ENCODE data around the gene TRAFD1. TPM values are rescaled to one million over a fixed set of nuclear protein-coding genes. Genes with fewer than 3 reads are reported as not detected.

Gene TRAFD1
- total RNA-seq, 1 donor from 2014 or later, result 30.8 TPM

DNA sequence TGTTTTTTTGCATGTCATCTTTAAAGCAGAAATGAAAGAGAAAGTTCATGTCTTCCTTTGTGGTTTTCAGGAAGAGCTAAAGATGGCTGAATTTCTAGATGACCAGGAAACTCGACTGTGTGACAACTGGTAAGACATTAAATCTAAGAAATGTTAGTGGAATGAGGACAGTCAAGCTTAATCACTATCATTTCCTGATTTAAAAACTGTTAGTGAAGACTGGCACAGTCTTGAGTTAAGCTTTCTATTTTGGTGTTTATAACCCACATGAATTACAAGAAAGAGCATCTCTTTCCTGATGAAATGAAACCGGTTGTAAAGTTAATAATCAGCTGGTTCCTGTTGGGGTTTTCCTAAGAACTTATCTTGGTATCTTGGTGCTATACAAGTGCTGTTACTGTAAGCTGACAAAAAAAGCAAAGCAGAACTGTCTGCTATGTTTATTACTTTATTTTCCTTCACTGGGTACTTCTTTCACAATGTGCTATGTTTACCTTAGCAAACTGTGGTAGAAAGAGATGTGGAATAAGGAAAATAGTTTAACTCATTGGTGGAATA, 5.2 kb downstream of the TRAFD1 start:
- H3K4me3 ChIP-seq (ENCODE audit: low read length in 3 of 3), result peak overlapping the region in 1 of 3 donors; percentile 48
- no peaks in the 10 kb centered on the region for H3K9me3 ChIP-seq (ENCODE audit: control insufficient read depth in 3 of 3, low read length in 3 of 3)
- H3K4me1 ChIP-seq (ENCODE audit: control insufficient read depth in 3 of 3, insufficient read depth in 3 of 3, low read length in 3 of 3), result peaks cover 9 to 25% (median 21%) of the 10 kb centered on the region in 3 donors
- H3K27me3 ChIP-seq (ENCODE audit: control insufficient read depth in 3 of 3, insufficient read depth in 3 of 3, low read length in 3 of 3), result no peaks in the 10 kb centered on the region
- peaks cover 7 to 17% (median 10%) of the 10 kb centered on the region in 3 donors for H3K36me3 ChIP-seq (ENCODE audit: control insufficient read depth in 3 of 3, insufficient read depth in 3 of 3, low read length in 3 of 3)
- peak overlapping the region in 1 of 3 donors; percentile 22 for H3K9ac ChIP-seq (ENCODE audit: low read depth in 1 of 3, low read length in 3 of 3)
- peak overlapping the region; percentile 50 for H3K27ac ChIP-seq (ENCODE audit: low read depth, low read length)

DNA sequence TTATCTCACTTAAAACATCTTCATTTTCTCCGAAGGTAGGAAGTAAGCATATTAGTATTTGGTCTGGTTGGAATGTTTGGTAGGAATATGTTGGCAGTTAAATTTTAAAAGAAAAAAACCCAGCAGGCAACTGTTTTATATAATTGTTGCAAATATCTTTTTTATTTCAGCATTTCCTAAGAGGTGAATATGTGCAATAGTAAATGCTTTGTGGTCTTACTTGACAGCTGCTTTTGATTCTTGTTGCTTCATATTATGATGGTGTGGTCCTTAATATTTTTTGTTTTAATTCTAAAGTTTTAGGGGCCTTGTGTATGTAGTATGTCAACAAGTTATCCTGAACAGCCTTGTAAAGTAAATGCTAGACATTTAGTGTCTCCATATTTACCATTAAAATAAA, 6.3 kb downstream of the TRAFD1 start:
- Histone ChIP-seq H3K36me3 (ENCODE audit: control insufficient read depth in 3 of 3, insufficient read depth in 3 of 3, low read length in 3 of 3) (peaks cover 11 to 24% (median 20%) of the 10 kb centered on the region in 3 donors), H3K9me3 (ENCODE audit: control insufficient read depth in 3 of 3, low read length in 3 of 3) (no peaks in the 10 kb centered on the region), H3K27ac (ENCODE audit: low read depth, low read length) (no peak overlapping the region), H3K4me1 (ENCODE audit: control insufficient read depth in 3 of 3, insufficient read depth in 3 of 3, low read length in 3 of 3) (peaks cover 2 to 13% (median 12%) of the 10 kb centered on the region in 3 donors), H3K4me3 (ENCODE audit: low read length in 3 of 3) (no peak overlapping the region), H3K27me3 (ENCODE audit: control insufficient read depth in 3 of 3, insufficient read depth in 3 of 3, low read length in 3 of 3) (no peaks in the 10 kb centered on the region), H3K9ac (ENCODE audit: low read depth in 1 of 3, low read length in 3 of 3) (no peak overlapping the region)

DNA sequence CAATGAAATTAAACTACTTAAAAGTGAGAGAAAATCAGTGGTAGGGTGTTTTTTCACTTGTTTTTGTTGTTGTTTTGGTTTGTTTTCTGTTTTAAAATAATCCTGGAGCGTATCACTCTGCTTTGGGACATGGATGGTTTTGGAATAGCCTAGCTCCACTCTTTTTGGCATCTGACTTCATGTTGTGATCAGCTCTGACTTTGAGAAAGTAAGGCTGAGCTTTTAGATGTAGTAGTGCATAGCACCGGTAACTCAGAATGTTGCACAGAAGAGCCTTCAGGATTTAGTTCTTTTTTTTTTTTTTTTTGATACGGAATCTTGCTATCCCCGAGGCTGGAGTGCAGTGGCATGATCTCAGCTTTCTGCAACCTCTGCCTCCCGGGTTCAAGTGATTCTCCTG, 8.1 kb downstream of the TRAFD1 start:
- no peak overlapping the region for H3K9ac ChIP-seq (ENCODE audit: low read depth in 1 of 3, low read length in 3 of 3)
- peaks cover 11 to 32% (median 24%) of the 10 kb centered on the region in 3 donors for H3K36me3 ChIP-seq (ENCODE audit: control insufficient read depth in 3 of 3, insufficient read depth in 3 of 3, low read length in 3 of 3)
- H3K4me1 ChIP-seq (ENCODE audit: control insufficient read depth in 3 of 3, insufficient read depth in 3 of 3, low read length in 3 of 3), result peaks cover 2 to 9% (median 6%) of the 10 kb centered on the region in 3 donors
- no peaks in the 10 kb centered on the region for H3K9me3 ChIP-seq (ENCODE audit: control insufficient read depth in 3 of 3, low read length in 3 of 3)
- no peaks in the 10 kb centered on the region for H3K27me3 ChIP-seq (ENCODE audit: control insufficient read depth in 3 of 3, insufficient read depth in 3 of 3, low read length in 3 of 3)
- no peak overlapping the region for H3K4me3 ChIP-seq (ENCODE audit: low read length in 3 of 3)
- H3K27ac ChIP-seq (ENCODE audit: low read depth, low read length), result no peak overlapping the region

DNA sequence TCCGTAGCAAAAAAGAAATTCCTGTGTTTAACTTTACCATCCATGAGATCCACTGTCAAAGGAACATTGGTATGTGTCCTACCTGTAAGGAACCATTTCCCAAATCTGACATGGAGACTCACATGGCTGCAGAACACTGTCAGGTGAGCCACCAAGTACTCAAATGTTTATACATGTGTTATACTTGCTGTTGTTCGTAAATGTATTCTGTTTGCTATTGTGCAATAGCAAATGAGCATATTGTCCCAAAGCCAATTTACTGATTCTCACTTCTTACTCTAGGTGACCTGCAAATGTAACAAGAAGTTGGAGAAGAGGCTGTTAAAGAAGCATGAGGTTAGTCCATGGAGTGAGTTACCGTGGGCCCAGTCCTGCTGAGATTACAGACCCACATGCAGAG, 9.4 kb downstream of the TRAFD1 start:
- Histone ChIP-seq H3K27me3 (ENCODE audit: control insufficient read depth in 3 of 3, insufficient read depth in 3 of 3, low read length in 3 of 3) (no peaks in the 10 kb centered on the region), H3K4me3 (ENCODE audit: low read length in 3 of 3) (no peak overlapping the region), H3K27ac (ENCODE audit: low read depth, low read length) (no peak overlapping the region), H3K9ac (ENCODE audit: low read depth in 1 of 3, low read length in 3 of 3) (no peak overlapping the region), H3K4me1 (ENCODE audit: control insufficient read depth in 3 of 3, insufficient read depth in 3 of 3, low read length in 3 of 3) (peaks cover 1 to 9% (median 4%) of the 10 kb centered on the region in 3 donors), H3K9me3 (ENCODE audit: control insufficient read depth in 3 of 3, low read length in 3 of 3) (no peaks in the 10 kb centered on the region), H3K36me3 (ENCODE audit: control insufficient read depth in 3 of 3, insufficient read depth in 3 of 3, low read length in 3 of 3) (peaks cover 11 to 37% (median 24%) of the 10 kb centered on the region in 3 donors)

DNA sequence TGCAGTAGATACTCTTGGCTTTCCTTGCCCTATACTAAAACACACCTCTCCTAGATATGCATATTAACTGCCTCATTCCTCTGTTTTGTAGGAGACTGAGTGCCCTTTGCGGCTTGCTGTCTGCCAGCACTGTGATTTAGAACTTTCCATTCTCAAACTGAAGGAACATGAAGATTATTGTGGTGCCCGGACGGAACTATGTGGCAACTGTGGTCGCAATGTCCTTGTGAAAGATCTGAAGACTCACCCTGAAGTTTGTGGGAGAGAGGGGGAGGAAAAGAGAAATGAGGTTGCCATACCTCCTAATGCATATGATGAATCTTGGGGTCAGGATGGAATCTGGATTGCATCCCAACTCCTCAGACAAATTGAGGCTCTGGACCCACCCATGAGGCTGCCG, 15.4 kb downstream of the TRAFD1 start:
- H3K27ac ChIP-seq (ENCODE audit: low read depth, low read length), result no peak overlapping the region
- no peak overlapping the region for H3K4me3 ChIP-seq (ENCODE audit: low read length in 3 of 3)
- H3K9ac ChIP-seq (ENCODE audit: low read depth in 1 of 3, low read length in 3 of 3), result no peak overlapping the region
- no peaks in the 10 kb centered on the region for H3K9me3 ChIP-seq (ENCODE audit: control insufficient read depth in 3 of 3, low read length in 3 of 3)
- H3K4me1 ChIP-seq (ENCODE audit: control insufficient read depth in 3 of 3, insufficient read depth in 3 of 3, low read length in 3 of 3), result no peaks in the 10 kb centered on the region
- H3K36me3 ChIP-seq (ENCODE audit: control insufficient read depth in 3 of 3, insufficient read depth in 3 of 3, low read length in 3 of 3), result peaks cover 28 to 57% (median 49%) of the 10 kb centered on the region in 3 donors
- H3K27me3 ChIP-seq (ENCODE audit: control insufficient read depth in 3 of 3, insufficient read depth in 3 of 3, low read length in 3 of 3), result no peaks in the 10 kb centered on the region

DNA sequence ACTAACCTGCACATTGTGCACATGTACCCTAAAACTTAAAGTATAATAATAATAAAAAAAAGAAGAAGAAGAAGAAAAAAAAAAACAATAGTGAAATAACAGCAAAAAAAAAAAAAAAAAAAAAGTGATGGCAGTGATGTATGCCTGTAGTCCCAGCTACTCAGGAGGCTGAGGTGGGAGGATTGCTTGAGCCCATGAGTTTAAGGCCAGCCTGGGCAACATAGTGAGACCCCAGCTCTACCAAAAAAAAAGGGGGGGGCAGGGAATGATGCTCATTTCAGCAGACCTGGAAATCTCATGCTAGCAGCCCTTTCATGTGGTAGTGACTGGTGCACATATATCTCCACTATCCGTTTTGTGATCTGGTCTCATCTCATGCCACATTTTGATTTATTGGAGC, 20.8 kb downstream of the TRAFD1 start:
- Histone ChIP-seq H3K27ac (ENCODE audit: low read depth, low read length) (no peak overlapping the region), H3K36me3 (ENCODE audit: control insufficient read depth in 3 of 3, insufficient read depth in 3 of 3, low read length in 3 of 3) (peaks cover 49 to 62% (median 60%) of the 10 kb centered on the region in 3 donors), H3K4me1 (ENCODE audit: control insufficient read depth in 3 of 3, insufficient read depth in 3 of 3, low read length in 3 of 3) (no peaks in the 10 kb centered on the region), H3K9ac (ENCODE audit: low read depth in 1 of 3, low read length in 3 of 3) (no peak overlapping the region), H3K4me3 (ENCODE audit: low read length in 3 of 3) (no peak overlapping the region), H3K27me3 (ENCODE audit: control insufficient read depth in 3 of 3, insufficient read depth in 3 of 3, low read length in 3 of 3) (no peaks in the 10 kb centered on the region), H3K9me3 (ENCODE audit: control insufficient read depth in 3 of 3, low read length in 3 of 3) (no peaks in the 10 kb centered on the region)

DNA sequence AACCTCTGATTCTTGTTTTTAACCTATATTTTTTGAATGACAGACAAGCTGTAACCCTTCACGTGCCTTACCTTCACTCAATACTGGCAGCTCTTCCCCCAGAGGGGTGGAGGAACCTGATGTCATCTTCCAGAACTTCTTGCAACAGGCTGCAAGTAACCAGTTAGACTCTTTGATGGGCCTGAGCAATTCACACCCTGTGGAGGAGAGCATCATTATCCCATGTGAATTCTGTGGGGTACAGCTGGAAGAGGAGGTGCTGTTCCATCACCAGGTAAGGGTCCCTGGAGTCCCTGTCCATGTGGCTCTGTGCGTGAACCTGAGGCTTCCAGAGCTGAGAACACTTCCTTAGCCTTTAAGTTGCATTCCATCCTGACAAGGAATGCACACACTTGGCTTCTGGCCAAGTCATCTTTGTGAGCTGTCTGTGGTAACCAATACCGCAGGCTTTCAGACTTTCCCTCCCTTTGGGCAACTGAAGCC, 22.7 kb downstream of the TRAFD1 start:
- Histone ChIP-seq H3K4me1 (ENCODE audit: control insufficient read depth in 3 of 3, insufficient read depth in 3 of 3, low read length in 3 of 3) (no peaks in the 10 kb centered on the region), H3K9me3 (ENCODE audit: control insufficient read depth in 3 of 3, low read length in 3 of 3) (no peaks in the 10 kb centered on the region), H3K27ac (ENCODE audit: low read depth, low read length) (no peak overlapping the region), H3K9ac (ENCODE audit: low read depth in 1 of 3, low read length in 3 of 3) (no peak overlapping the region), H3K36me3 (ENCODE audit: control insufficient read depth in 3 of 3, insufficient read depth in 3 of 3, low read length in 3 of 3) (peaks cover 56 to 72% (median 63%) of the 10 kb centered on the region in 3 donors), H3K4me3 (ENCODE audit: low read length in 3 of 3) (no peak overlapping the region), H3K27me3 (ENCODE audit: control insufficient read depth in 3 of 3, insufficient read depth in 3 of 3, low read length in 3 of 3) (no peaks in the 10 kb centered on the region)

DNA sequence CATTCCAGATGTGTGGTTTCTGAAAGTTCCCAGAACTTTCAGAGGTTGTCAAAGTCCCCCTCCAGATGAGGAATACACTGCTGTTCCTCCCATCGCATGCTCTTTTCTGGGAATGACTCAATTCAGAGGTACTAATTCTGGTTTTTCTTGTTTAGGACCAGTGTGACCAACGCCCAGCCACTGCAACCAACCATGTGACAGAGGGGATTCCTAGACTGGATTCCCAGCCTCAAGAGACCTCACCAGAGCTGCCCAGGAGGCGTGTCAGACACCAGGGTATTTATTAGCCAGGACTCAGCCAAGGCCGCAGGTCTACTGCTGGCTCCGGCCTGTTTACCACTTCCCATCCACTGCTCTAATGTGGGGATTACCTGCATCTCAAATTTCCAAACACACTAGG, 24.2 kb downstream of the TRAFD1 start:
- Histone ChIP-seq H3K9me3 (ENCODE audit: control insufficient read depth in 3 of 3, low read length in 3 of 3) (no peaks in the 10 kb centered on the region), H3K9ac (ENCODE audit: low read depth in 1 of 3, low read length in 3 of 3) (no peak overlapping the region), H3K27me3 (ENCODE audit: control insufficient read depth in 3 of 3, insufficient read depth in 3 of 3, low read length in 3 of 3) (no peaks in the 10 kb centered on the region), H3K27ac (ENCODE audit: low read depth, low read length) (no peak overlapping the region), H3K36me3 (ENCODE audit: control insufficient read depth in 3 of 3, insufficient read depth in 3 of 3, low read length in 3 of 3) (peaks cover 54 to 73% (median 61%) of the 10 kb centered on the region in 3 donors), H3K4me1 (ENCODE audit: control insufficient read depth in 3 of 3, insufficient read depth in 3 of 3, low read length in 3 of 3) (no peaks in the 10 kb centered on the region), H3K4me3 (ENCODE audit: low read length in 3 of 3) (no peak overlapping the region)

DNA sequence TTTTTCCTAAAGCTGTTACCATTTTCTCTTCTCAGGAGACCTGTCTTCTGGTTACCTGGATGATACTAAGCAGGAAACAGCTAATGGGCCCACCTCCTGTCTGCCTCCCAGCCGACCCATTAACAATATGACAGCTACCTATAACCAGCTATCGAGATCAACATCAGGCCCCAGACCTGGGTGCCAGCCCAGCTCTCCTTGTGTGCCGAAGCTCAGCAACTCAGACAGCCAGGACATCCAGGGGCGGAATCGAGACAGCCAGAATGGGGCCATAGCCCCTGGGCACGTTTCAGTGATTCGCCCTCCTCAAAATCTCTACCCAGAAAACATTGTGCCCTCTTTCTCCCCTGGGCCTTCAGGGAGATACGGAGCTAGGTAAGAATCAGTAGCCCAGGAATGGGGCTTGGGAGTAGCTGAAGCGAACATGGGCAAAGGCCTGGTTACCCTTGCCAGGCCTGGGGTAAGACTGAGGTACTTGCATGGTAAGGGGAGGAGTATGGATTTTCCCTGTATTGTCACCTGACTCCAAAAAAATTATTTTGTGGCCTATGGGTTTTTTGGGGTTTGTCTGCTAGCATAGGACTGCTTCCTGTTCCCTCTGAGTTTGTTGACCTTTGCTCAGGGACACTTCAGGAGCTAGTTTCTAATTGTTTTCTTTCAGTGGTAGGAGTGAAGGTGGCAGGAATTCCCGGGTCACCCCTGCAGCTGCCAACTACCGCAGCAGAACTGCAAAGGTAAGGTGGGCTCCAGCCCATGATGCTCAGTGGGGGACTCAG, 26.6 kb downstream of the TRAFD1 start:
- Histone ChIP-seq H3K4me1 (ENCODE audit: control insufficient read depth in 3 of 3, insufficient read depth in 3 of 3, low read length in 3 of 3) (no peaks in the 10 kb centered on the region), H3K27me3 (ENCODE audit: control insufficient read depth in 3 of 3, insufficient read depth in 3 of 3, low read length in 3 of 3) (no peaks in the 10 kb centered on the region), H3K9me3 (ENCODE audit: control insufficient read depth in 3 of 3, low read length in 3 of 3) (no peaks in the 10 kb centered on the region), H3K9ac (ENCODE audit: low read depth in 1 of 3, low read length in 3 of 3) (no peak overlapping the region), H3K27ac (ENCODE audit: low read depth, low read length) (no peak overlapping the region), H3K4me3 (ENCODE audit: low read length in 3 of 3) (no peak overlapping the region), H3K36me3 (ENCODE audit: control insufficient read depth in 3 of 3, insufficient read depth in 3 of 3, low read length in 3 of 3) (peaks cover 41 to 57% (median 47%) of the 10 kb centered on the region in 3 donors)

DNA sequence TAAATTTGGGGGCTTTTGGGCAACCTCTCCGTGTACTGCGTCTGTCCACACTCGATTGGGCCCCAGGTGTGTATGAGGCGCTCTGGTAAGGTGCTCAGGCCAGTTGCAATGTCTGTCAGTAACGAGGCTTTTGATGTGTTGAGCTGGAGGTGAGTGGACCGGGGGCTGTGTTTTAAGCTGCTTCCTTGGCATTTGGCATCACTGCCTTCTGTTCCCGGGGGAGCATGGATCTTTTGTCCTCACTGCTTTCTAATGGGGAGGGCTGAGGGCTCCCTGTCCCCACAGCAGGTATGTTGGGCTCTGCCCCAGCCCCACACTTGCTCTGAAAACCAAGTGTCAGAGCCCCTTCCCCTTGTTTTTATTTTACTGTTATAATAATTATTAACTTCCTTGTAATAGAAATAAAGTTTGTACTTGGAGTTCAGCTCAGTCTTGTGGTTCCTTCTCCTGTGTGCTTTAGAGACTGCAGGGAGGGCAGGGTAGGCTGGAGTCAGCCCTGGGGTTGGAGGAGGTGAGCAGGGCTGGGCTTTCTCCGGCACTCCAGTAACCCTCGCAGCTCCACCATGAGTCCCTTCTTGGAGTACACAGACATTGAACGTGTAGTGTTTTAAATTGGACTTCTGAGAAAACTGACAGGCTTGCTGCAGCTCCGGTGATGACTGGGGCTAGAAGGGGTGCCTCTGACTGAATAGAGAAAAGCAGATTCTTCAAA, 28.0 kb downstream of the TRAFD1 start:
- Histone ChIP-seq H3K27me3 (ENCODE audit: control insufficient read depth in 3 of 3, insufficient read depth in 3 of 3, low read length in 3 of 3) (no peaks in the 10 kb centered on the region), H3K4me3 (ENCODE audit: low read length in 3 of 3) (no peak overlapping the region), H3K4me1 (ENCODE audit: control insufficient read depth in 3 of 3, insufficient read depth in 3 of 3, low read length in 3 of 3) (no peaks in the 10 kb centered on the region), H3K9me3 (ENCODE audit: control insufficient read depth in 3 of 3, low read length in 3 of 3) (no peaks in the 10 kb centered on the region), H3K36me3 (ENCODE audit: control insufficient read depth in 3 of 3, insufficient read depth in 3 of 3, low read length in 3 of 3) (peaks cover 36 to 53% (median 46%) of the 10 kb centered on the region in 3 donors), H3K9ac (ENCODE audit: low read depth in 1 of 3, low read length in 3 of 3) (no peak overlapping the region), H3K27ac (ENCODE audit: low read depth, low read length) (no peak overlapping the region)

Data from skeletal muscle tissue (tissue), 4 donors.